ENCODE results near the gene NMRK2.
"Not testable (repeated sequence)": the region's sequence is repeated elsewhere in the genome, so short reads cannot be mapped to it uniquely, and the experiment has no call there.

DNA sequence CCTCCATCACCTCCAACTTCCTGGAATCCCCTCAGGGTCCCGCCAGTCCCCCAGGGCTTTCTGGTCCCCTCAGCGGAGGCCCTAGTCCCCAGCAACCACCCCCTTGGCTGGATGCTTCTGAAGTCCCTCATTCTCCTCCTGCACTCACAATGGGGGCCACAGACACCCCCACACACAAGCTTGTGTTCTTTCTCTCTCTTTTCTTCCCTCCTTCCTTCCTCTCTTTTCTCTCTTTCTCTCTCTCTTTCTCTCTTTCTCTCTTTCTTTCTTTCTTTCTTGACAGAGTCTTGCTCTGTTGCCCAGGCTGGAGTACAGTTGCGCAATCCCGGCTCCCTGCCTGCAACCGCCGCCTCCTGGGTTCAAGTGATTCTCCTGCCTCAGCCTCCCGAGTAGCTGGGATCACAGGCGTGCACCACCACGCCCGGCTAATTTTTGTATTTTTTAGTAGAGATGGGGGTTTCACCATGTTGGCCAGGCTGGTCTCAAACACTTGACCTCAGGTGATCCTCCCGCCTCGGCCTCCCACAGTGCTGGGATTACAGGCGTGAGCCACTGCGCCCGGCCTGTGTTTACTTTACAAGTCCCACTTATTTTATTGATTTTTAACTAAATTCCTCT, 14.6 kb downstream of the NMRK2 start:
- TF ChIP-seq, protein P1, sequence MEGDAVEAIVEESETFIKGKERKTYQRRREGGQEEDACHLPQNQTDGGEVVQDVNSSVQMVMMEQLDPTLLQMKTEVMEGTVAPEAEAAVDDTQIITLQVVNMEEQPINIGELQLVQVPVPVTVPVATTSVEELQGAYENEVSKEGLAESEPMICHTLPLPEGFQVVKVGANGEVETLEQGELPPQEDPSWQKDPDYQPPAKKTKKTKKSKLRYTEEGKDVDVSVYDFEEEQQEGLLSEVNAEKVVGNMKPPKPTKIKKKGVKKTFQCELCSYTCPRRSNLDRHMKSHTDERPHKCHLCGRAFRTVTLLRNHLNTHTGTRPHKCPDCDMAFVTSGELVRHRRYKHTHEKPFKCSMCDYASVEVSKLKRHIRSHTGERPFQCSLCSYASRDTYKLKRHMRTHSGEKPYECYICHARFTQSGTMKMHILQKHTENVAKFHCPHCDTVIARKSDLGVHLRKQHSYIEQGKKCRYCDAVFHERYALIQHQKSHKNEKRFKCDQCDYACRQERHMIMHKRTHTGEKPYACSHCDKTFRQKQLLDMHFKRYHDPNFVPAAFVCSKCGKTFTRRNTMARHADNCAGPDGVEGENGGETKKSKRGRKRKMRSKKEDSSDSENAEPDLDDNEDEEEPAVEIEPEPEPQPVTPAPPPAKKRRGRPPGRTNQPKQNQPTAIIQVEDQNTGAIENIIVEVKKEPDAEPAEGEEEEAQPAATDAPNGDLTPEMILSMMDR (conservative IDR thresholded peaks at IDR 0.05 in 1 of 2, IDR thresholded peaks at IDR 0.05 in 1 of 2; ENCODE audit: extremely low read depth in 1 of 2, insufficient read depth in 1 of 2, low read depth in 1 of 2, low read length in 2 of 2), result not testable (repeated sequence)
- TF ChIP-seq EZH2 (IDR thresholded peaks at IDR 0.05; ENCODE audit: borderline replicate concordance, low read length), result not testable (repeated sequence)
